Ascending aorta (tissue), 2 donors: Measurements from ENCODE around the gene EPHB6. TPM values are rescaled to one million over a fixed set of nuclear protein-coding genes. Genes with fewer than 3 reads are reported as not detected.

Source experiments
- DNase-seq, 2 donors: peaks; one replicate each; pipeline ENCODE4 v3.0.0-alpha.2; 2019; ENCODE audit warnings: low spot score in 2 of 2
- H3K27ac ChIP-seq, 2 donors: fragments of 200-600 bp; sonication (generic); one replicate each; pipeline ENCODE4 v1.5.1; 2016 to 2017; ENCODE audit warnings: mild to moderate bottlenecking in 1 of 2
- H3K27me3 ChIP-seq: fragments of 200-600 bp; sonication (generic); one replicate; pipeline ENCODE4 v1.5.1; 2017
- H3K36me3 ChIP-seq, 2 donors: fragments of 200-600 bp; sonication (generic); one replicate each; pipeline ENCODE4 v1.5.1; 2016
- H3K4me1 ChIP-seq, 2 donors: fragments of 200-600 bp; sonication (generic); one replicate each; pipeline ENCODE4 v1.5.1; 2016 to 2017; ENCODE audit warnings: mild to moderate bottlenecking in 1 of 2
- H3K4me3 ChIP-seq, 2 donors: fragments of 200-600 bp; sonication (generic); one replicate each; pipeline ENCODE4 v1.5.1; 2016 to 2017; ENCODE audit warnings: mild to moderate bottlenecking in 1 of 2
- H3K9me3 ChIP-seq, 2 donors: fragments of 200-600 bp; sonication (generic); one replicate each; pipeline ENCODE4 v1.5.1; 2016
- CTCF ChIP-seq, 3 experiments: fragments of 200-600 bp in 2 of 3; fragments of 450-650 bp in 1 of 3; sonication (generic) in 2 of 3; IDR thresholded peaks; one replicate each; pipeline ENCODE4 v1.5.1; 2016 to 2019; ENCODE audit warnings: antibody characterized with exemption in 3 of 3, mild to moderate bottlenecking in 1 of 3, moderate library complexity in 1 of 3
- intact Hi-C: fragments of 100-400 bp; cut with DNase I; formaldehyde crosslinking; loops from one replicate; pipeline ENCODE4 v1.15.1; 2023
- total RNA-seq: library from RNA; depleted of rRNA; stranded (reverse); fragments of >200 nt; gene quantifications from one replicate; pipeline ENCODE4 v1.1.0, GENCODE V29; 2016

Gene EPHB6
- total RNA-seq, 1 donor from 2014 or later = 13.1 TPM

GRCh38 chr7:142896151-142896550 lies 41.3 kb downstream of the EPHB6 start:
- Histone ChIP-seq H3K27ac (no peak overlapping the region), H3K36me3 (no peaks in the 10 kb centered on the region), H3K27me3 (no peaks in the 10 kb centered on the region), H3K4me3 (no peak overlapping the region), H3K9me3 (no peaks in the 10 kb centered on the region), H3K4me1 (no peaks in the 10 kb centered on the region)
- DNase-seq = no peak
- TF ChIP-seq CTCF (IDR thresholded peaks at IDR 0.05) = no peak
- intact Hi-C loops = no loop called here

DNA sequence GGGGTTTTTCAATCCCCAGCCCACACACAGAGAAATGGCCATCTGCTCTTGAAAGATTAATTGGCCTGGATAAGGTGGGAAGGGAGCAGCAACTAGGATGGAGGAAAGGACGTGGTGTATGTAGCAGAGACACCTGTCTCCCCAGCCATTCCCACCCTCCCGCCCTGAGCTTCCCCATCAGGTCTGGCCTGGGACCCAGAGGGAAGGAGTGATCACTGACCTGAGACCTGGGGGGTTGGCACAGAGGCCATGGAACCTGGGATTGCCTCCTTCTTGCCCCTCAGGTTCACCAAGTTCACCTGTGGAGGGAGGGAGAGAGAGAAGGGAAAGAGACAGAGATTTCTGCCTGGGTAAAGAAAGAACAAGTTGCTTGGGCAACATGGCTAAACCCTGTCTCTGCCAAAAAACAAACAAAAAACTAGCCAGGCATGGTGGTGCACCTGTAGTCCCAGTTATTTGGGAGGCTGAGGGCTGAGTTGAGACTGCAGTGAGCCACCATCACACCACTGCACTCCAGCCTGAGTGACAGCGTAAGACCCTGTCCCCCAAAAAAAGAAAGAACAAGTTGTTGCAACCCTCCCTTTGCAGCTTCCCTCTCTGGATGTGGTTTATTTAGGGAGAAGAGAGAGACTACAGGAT lies 42.0 kb downstream of the EPHB6 start:
- Histone ChIP-seq H3K4me3 (no peak overlapping the region), H3K9me3 (no peaks in the 10 kb centered on the region), H3K27ac (no peak overlapping the region), H3K4me1 (no peaks in the 10 kb centered on the region), H3K36me3 (no peaks in the 10 kb centered on the region), H3K27me3 (no peaks in the 10 kb centered on the region)
- TF ChIP-seq CTCF (IDR thresholded peaks at IDR 0.05) = no peak
- intact Hi-C loops = no loop called here
- DNase-seq = peak in 1 of 2 donors; percentile 22

DNA sequence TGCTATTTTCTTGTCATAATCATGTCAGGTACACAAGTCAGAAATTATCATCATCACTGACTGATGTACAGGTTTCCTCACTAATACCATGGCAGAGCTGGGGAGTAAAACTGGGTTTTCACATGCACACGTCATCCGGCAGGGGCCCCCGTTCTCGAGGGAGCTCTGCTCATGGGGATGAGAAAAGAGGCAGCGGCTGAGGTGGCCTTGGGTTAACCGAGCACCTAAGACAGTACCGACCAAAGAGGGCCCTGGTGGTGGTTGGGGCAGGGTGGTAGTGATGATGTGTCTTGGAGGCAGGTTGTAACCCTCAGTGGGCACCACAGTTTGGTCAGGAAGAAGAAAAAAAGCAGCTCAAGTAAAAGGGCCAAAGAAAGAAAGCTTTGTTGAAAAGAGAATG lies 42.8 kb downstream of the EPHB6 start:
- no peak for DNase-seq
- no peak for TF ChIP-seq CTCF (IDR thresholded peaks at IDR 0.05)
- intact Hi-C loops = no loop called here
- no peaks in the 10 kb centered on the region for H3K36me3 ChIP-seq
- H3K9me3 ChIP-seq = no peaks in the 10 kb centered on the region
- no peak overlapping the region for H3K4me3 ChIP-seq
- H3K4me1 ChIP-seq = no peaks in the 10 kb centered on the region
- H3K27ac ChIP-seq = no peak overlapping the region
- H3K27me3 ChIP-seq = no peaks in the 10 kb centered on the region

GRCh38 chr7:142898377-142899170 lies 43.7 kb downstream of the EPHB6 start:
- no peaks in the 10 kb centered on the region for H3K9me3 ChIP-seq
- H3K27me3 ChIP-seq = no peaks in the 10 kb centered on the region
- no peak overlapping the region for H3K4me3 ChIP-seq
- TF ChIP-seq CTCF (IDR thresholded peaks at IDR 0.05) = no peak
- no peaks in the 10 kb centered on the region for H3K4me1 ChIP-seq
- intact Hi-C loops = no loop called here
- H3K36me3 ChIP-seq = no peaks in the 10 kb centered on the region
- H3K27ac ChIP-seq = no peak overlapping the region
- DNase-seq = no peak

DNA sequence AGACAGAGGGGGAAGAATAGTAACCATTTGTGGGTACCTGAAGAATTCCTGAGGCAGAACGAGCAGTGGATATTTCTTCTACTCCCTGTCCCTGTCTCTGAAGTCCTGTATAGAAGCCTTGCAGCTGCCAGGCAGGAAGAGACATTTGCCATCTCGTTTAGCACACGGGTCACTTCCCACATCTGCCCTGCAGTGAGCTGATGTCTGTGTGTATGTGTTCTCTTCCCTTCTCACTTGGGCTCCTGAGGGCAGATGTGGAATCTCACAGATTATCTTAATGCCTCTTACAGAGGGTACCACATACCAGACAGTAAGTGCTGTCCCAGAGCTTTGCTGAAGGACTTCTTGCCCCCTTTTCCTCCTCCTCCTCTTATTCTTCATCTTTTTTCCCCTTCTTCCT lies 44.8 kb downstream of the EPHB6 start:
- TF ChIP-seq CTCF (IDR thresholded peaks at IDR 0.05) = no peak
- intact Hi-C loops = no loop called here

More for the DNA sequence above, 44.8 kb downstream of the EPHB6 start:
- DNase-seq = no peak
- no peaks in the 10 kb centered on the region for H3K4me1 ChIP-seq
- no peaks in the 10 kb centered on the region for H3K9me3 ChIP-seq
- H3K36me3 ChIP-seq = no peaks in the 10 kb centered on the region
- no peak overlapping the region for H3K27ac ChIP-seq
- no peak overlapping the region for H3K4me3 ChIP-seq
- H3K27me3 ChIP-seq = no peaks in the 10 kb centered on the region
